HG03103 (cell line): ENCODE results near the gene ZYX.

Experiments used
- ATAC-seq: cut with Tn5 transposase; IDR thresholded peaks from one replicate; pipeline ENCODE4 v1.9.1; 2021; ENCODE audit warnings: low read depth; ENCODE audit not compliant: unreplicated experiment

The ZYX gene

DNA sequence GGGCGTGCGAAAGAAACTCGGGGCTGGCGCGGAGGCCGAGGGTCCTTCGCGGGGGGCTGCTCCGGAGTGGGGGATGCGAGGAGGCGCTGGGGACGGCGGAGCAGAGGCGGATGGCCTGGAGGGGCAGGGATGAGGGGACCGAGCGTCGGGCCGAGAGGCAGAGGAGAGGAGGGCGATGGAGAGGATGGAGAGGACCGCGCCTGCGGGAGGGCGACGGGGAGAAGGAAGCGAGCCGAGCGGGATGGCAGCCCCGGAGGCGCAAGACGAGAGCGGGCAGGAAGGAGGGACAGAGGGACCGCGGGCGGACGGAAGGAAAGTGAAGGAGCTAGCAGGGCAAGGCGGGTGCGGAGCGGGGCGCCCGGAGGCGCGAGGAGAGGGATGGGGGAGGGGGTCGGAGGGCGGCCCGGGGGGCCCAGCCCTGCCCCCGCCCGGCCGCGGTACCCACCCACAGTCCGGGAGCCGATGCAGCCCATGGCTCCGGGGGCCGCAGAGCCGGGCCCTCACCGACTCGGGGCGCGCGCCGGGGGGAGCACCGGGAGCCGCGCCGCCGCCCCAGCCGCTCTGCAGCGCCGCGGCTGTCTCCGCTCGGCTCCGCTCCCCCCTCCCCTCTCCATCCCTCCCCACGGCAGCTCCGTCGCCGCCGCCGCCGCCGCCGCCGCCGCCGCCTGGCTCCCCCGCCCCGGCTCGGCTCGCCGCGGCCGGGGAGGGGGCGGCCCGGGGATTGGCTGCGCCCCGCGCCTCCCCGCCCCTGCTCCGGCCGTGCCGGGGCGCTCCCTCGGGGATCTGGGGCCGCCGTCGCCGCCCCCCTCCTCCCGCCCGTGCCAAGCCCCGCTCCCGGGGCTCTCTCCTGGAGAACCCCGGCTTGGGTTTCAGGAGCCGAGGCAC lies 18.8 kb upstream of the ZYX start, which contains the start of gene FAM131B:
Gene FAM131B (minus strand): TSS at position 583 of the 885 bp plus-strand sequence. CDS start 110 bp downstream, at position 473.
- no peak for ATAC-seq

DNA sequence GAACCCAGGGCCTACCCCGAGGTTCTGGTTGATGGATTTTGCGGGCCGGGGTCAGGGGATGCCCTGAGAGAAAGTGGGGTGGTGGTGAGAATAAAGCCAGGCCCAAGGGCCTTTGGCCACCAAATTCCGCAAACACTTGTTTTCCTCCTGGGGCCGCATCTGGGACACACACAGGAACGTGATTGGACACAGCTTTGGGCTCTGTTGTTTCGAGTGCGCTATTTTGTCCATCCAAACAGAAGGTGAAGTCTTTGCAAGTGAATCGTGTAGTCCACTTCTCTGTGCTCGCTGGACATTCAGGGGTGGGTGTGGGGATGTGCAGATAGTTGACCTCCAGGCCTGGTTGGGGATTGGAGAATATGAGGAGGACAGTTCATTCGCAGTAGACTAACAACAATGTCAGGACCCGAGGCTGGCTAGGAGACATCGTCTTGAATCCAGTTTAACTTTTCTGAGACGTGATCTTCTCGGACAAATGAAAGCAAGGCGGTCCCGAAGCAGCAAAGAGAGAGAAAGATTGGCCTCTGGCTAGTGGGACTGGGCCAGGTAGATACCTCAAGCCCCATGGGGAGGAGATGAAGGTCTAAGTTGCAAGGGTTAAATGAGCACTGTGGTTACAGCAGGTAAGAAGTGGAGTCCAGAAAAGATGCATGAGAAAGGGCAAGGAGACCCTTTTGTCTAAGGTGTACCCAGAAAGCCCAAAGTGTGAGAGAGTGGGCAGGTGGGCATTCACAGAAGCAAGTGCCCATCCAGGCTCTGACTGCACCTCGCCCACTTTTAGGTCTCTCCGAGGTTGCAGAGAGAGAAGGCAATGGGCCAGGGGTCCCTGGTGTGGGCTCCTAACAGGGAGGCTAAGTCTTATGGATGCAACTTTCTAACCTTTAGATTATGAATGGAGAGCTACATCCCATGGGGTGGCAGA lies 17.9 kb upstream of the ZYX start:
- ATAC-seq, result no peak

DNA sequence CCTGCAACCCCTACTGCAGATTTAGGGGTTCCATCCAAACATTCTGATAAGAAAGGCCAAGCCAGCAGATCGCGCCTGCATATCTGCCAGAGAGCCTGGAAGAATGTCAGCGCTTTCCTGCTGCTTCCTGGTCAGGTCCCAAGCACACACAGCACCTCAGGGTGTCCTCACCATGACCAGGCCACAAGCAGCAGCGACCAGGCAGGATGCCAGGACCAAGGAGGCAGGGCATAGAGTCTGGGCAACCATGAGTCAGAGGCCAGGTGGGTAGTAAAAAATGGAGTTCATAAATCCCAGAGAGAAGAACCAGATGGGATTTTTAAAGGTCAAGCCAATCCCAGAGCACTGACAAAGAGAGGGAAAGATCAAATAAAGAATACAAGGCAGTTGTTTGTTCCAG lies 13.2 kb upstream of the ZYX start:
- no peak for ATAC-seq

DNA sequence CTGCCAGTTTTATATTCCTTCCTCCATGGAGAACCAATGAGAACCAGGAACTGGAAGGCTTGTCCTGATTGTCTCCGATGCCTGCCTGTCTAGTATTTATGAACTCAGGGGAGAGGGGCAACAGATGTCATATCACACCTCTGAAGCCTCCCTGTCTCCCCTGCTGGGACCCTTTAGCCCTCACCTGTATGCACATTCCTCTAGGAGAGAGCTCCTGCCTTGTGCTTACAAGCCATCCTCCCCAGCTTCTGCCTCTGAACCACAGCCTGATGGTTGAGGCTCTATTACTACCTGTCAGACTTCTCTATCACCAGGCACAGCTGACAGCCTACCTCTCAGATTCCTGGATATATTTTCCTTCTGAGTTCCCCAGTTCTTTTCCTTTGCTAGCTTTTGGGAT lies 12.8 kb upstream of the ZYX start:
- no peak for ATAC-seq

GRCh38 chr7:143369678-143370651 lies 11.2 kb upstream of the ZYX start:
- ATAC-seq, result no peak

DNA sequence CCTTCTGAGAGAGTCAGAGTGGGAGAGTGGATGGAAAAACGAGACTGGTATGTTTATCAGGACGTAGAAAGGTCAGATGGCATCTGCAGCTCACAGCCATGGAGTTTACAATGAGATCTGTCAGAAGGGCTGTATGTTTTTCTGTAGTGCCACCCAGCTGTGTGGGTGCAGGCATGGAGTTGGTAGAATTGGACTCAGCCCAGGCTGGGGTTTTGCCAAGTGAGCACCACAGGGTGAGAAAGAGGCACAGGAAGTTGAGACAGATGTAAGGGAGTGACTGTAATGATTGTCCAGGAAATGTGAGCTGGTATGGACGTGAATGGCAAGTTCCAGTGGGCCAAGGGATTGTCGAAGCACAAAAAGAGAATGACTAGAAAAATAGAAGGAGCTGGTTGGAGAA lies 9.1 kb upstream of the ZYX start:
- no peak for ATAC-seq

GRCh38 chr7:143373255-143373794 lies 7.8 kb upstream of the ZYX start:
- ATAC-seq, result no peak

DNA sequence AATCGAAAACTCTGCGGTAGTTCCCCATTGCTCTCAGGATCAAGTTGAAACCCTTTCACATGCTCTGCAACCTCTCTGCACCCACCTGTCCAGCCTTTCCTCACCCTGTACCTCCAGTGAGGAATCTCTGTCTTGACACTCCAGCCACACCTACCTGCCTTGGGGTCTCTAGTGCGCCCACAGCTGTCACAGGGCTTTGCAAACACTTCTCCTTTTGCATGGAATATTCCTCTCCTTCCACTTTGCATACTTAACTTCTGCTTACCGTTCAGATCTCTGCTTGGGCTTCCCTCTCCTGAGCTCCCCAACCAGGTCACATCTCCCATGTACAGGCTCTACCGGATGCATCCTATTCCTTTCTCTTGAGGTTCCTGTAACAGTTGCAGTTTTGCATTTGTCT lies 6.6 kb upstream of the ZYX start:
- no peak for ATAC-seq

DNA sequence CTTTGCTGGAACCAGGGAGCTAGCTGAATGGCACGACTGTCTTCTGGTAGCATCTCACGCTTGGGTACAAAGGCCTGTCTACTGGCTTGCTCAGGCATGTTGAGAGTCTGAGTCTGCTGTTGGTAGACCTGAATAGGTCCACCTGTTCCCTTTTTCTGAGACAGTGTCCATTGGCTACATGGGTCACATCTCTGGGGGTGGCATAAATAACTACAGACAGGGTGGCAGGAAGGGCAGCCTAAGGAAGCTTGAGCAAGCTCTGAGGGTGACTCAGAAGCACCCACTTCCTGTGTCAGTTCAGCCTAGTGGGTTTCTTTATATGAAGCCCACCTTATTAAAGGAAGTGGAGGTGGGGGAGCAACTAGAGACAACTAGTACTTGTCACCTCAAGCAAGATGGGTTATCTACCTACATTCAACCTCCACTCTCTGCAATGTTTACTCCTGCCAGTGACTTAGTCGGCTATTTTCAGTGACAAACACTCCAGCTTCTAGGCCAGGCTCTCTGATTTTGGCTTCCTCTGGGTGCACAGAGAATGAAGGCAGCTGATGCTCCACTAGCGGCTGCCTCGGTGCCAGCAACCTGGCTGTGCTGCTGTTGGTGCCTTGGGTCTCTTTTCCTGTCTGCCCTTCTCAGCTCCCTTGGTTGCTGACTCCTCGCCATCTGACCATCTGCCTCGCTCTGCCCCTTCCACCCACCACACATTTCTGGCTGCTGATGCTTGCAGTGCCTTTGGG lies 5.7 kb upstream of the ZYX start:
- no peak for ATAC-seq

DNA sequence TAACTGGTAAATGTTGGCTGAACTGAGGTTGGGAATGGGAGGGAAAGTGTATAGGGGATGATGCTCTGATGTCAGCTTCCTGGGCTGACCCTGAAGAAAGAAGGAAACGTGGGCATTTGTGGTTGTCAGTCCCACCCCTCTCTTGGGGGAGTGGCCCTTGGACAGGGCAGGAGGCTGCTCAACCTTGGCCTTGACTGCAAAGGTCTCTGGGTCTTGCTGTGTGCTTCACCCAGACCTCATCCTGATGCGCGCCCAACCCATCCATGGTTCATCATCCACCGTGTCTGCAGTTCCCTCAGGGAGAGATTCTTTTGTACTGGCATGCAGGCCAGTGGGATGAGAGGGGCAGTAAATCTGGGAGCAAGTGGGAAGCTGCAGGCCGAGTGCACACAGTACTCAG lies 4.7 kb upstream of the ZYX start:
- ATAC-seq, result no peak

DNA sequence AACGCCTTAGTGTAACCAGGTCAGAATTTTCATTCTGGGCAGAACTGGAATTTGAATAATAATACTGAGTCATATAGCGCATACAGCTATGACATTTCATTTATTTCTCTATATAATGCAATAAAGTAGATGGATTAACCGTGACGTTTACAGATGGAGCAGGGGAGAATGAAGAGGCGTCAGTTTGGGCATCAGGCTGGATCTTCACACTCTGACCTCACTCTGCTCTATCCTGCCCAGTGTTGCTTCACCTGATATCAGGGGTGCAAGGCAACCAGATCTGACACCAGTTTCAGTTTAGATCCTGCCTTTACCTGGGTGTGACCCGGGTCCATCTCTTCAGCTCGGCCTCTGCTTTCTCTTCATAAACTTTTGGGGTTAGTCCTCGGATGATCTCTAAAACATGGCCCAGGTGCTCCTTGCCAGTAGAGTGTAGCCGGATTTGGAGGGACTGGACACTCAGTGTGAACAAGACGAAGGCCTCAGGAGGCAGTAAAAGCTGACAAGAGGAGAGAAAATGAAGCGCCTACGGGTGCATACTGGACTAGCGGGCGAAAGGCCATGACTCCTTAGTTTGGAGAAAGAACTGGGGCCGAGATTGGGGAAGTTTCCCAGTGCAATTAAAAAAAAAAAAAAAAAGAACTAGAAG lies 1.4 kb upstream of the ZYX start:
- no peak for ATAC-seq

DNA sequence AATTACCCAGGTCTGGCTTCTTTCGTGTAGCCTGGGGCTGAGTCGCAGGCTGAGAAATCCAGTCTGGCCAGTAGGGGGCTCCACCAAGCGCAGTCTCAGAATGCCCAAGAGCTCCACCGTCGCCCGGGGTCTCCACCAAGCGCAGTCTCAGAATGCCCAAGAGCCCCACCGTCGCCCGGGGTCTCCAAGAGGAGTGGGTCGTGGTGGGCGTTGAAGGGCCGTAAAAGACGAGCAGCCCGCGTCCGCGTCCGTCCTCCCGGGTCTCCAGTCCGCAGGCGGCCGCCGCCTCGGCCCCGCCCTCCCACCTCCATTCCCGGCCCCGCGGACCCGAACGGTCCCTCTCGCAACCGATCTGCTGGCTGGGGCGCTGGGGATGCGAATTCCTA lies 892 bp upstream of the ZYX start:
- peak; percentile 41 for ATAC-seq

GRCh38 chr7:143381427-143382125 lies 431 bp downstream of the ZYX start:
- peak; percentile 8 for ATAC-seq

GRCh38 chr7:143382126-143382790 lies 1.1 kb downstream of the ZYX start:
- no peak for ATAC-seq

GRCh38 chr7:143382791-143383641 lies 1.9 kb downstream of the ZYX start:
- ATAC-seq, result no peak

GRCh38 chr7:143383642-143383957 lies 2.5 kb downstream of the ZYX start:
- no peak for ATAC-seq

- no peak for ATAC-seq
These were observed 3.0 kb downstream of the ZYX start for GRCh38 chr7:143384148-143384547.
